H9 (cell line): ENCODE data around the gene SMURF1. TPM values are rescaled to one million over a fixed set of nuclear protein-coding genes. Genes with fewer than 3 reads are reported as not detected.

Source experiments
- DNase-seq: peaks from one replicate; pipeline ENCODE4 v3.0.0-alpha.2; 2017
- H2AFZ ChIP-seq: one replicate; pipeline ENCODE4 v1.6.1; 2013; ENCODE audit warnings: mild to moderate bottlenecking, low read length, control low read depth, moderate library complexity
- H2AK5ac ChIP-seq: 2 replicates; pipeline ENCODE4 v1.6.1; 2013; ENCODE audit warnings: low read length, control low read depth, mixed read lengths; ENCODE audit not compliant: insufficient read length
- H2BK120ac ChIP-seq: one replicate; pipeline ENCODE4 v1.6.1; 2013; ENCODE audit warnings: low read depth, mild to moderate bottlenecking, low read length, control low read depth, inconsistent platforms; ENCODE audit not compliant: poor library complexity, severe bottlenecking
- H2BK12ac ChIP-seq: 2 replicates; pipeline ENCODE4 v1.6.1; 2013; ENCODE audit warnings: low read length, control low read depth, mixed read lengths, low read depth; ENCODE audit not compliant: insufficient read length
- H2BK15ac ChIP-seq: 2 replicates; pipeline ENCODE4 v1.6.1; 2013; ENCODE audit warnings: low read depth, low read length, control low read depth
- H2BK20ac ChIP-seq: one replicate; pipeline ENCODE4 v1.6.1; 2013; ENCODE audit warnings: low read depth, mild to moderate bottlenecking, low read length, control low read depth, inconsistent platforms; ENCODE audit not compliant: poor library complexity, severe bottlenecking
- H2BK5ac ChIP-seq: 2 replicates; pipeline ENCODE4 v1.6.1; 2013; ENCODE audit warnings: low read length, control low read depth, mixed read lengths; ENCODE audit not compliant: insufficient read length
- H3K14ac ChIP-seq: 2 replicates; pipeline ENCODE4 v1.6.1; 2013; ENCODE audit warnings: low read length, control low read depth; ENCODE audit not compliant: insufficient read depth
- H3K18ac ChIP-seq: 2 replicates; pipeline ENCODE4 v1.6.1; 2013; ENCODE audit warnings: low read depth, mild to moderate bottlenecking, mixed read lengths, low read length, control low read depth; ENCODE audit not compliant: insufficient read length
- H3K23ac ChIP-seq: 2 replicates; pipeline ENCODE4 v1.6.1; 2013; ENCODE audit warnings: low read length, control low read depth, mixed read lengths, low read depth; ENCODE audit not compliant: insufficient read length
- H3K23me2 ChIP-seq: 2 replicates; pipeline ENCODE4 v1.6.1; 2013; ENCODE audit warnings: low read depth, mild to moderate bottlenecking, mixed read lengths, low read length, control low read depth; ENCODE audit not compliant: insufficient read length, poor library complexity, severe bottlenecking
- H3K27ac ChIP-seq: 2 replicates; pipeline ENCODE4 v1.5.1; 2013; ENCODE audit warnings: low read length, control low read depth, mixed read lengths, low read depth; ENCODE audit not compliant: insufficient read length
- H3K27me3 ChIP-seq: 2 replicates; pipeline ENCODE4 v1.6.1; 2013; ENCODE audit warnings: low read length, control low read depth, inconsistent platforms; ENCODE audit not compliant: insufficient read depth
- H3K4ac ChIP-seq: 2 replicates; pipeline ENCODE4 v1.6.1; 2013; ENCODE audit warnings: low read depth, mild to moderate bottlenecking, control low read depth, inconsistent platforms, low read length, moderate library complexity
- H3K4me1 ChIP-seq: 2 replicates; pipeline ENCODE4 v1.6.1; 2013; ENCODE audit warnings: low read length, control low read depth, inconsistent platforms; ENCODE audit not compliant: insufficient read depth
- H3K4me2 ChIP-seq: 2 replicates; pipeline ENCODE4 v1.6.1; 2013; ENCODE audit warnings: low read length, control low read depth, mixed read lengths; ENCODE audit not compliant: insufficient read length, insufficient read depth
- H3K56ac ChIP-seq: 2 replicates; pipeline ENCODE4 v1.6.1; 2013; ENCODE audit warnings: low read depth, mild to moderate bottlenecking, mixed read lengths, low read length, control low read depth; ENCODE audit not compliant: insufficient read length
- H3K79me1 ChIP-seq: 2 replicates; pipeline ENCODE4 v1.6.1; 2013; ENCODE audit warnings: low read depth, mild to moderate bottlenecking, moderate library complexity, low read length, control low read depth, inconsistent platforms; ENCODE audit not compliant: insufficient read depth, poor library complexity, severe bottlenecking
- H3K79me2 ChIP-seq: 2 replicates; pipeline ENCODE4 v1.6.1; 2013; ENCODE audit warnings: low read length, control low read depth, inconsistent platforms; ENCODE audit not compliant: insufficient read depth
- H3K9ac ChIP-seq: 2 replicates; pipeline ENCODE4 v1.6.1; 2013; ENCODE audit warnings: low read length, control low read depth, mixed read lengths; ENCODE audit not compliant: insufficient read length; ENCODE audit errors: extremely low read depth
- H3K9me3 ChIP-seq: one replicate; pipeline ENCODE4 v1.6.1; 2013; ENCODE audit warnings: low read depth, low read length, inconsistent platforms; ENCODE audit not compliant: control insufficient read depth
- H3T11ph ChIP-seq: one replicate; pipeline ENCODE4 v1.6.1; 2013; ENCODE audit warnings: mild to moderate bottlenecking, low read length, control low read depth, inconsistent platforms
- H4K20me1 ChIP-seq: one replicate; pipeline ENCODE4 v1.6.1; 2013; ENCODE audit not compliant: control insufficient read depth, insufficient read length, insufficient read depth
- H4K5ac ChIP-seq: 2 replicates; pipeline ENCODE4 v1.6.1; 2013; ENCODE audit warnings: low read depth, mild to moderate bottlenecking, mixed read lengths, low read length, control low read depth; ENCODE audit not compliant: insufficient read length
- H4K8ac ChIP-seq: replicated peaks from 2 replicates; pipeline ENCODE4 v1.6.1; 2013; ENCODE audit warnings: low read length, control low read depth, mixed read lengths, low read depth; ENCODE audit not compliant: insufficient read length
- H4K91ac ChIP-seq: 2 replicates; pipeline ENCODE4 v1.6.1; 2013; ENCODE audit warnings: low read depth, mild to moderate bottlenecking, moderate library complexity, mixed read lengths, low read length, control low read depth; ENCODE audit not compliant: insufficient read length
- H3K27ac Mint-ChIP-seq, 3 experiments: 2 replicates in 2 of 3; 3 replicates in 1 of 3; pipeline ENCODE4 v1.8.0; 2020 to 2021; ENCODE audit warnings: mixed read lengths in 3 of 3, mild to moderate bottlenecking in 1 of 3, moderate library complexity in 1 of 3
- H3K27me3 Mint-ChIP-seq: 2 replicates; pipeline ENCODE4 v1.8.0; 2021; ENCODE audit warnings: low read depth, mild to moderate bottlenecking, moderate library complexity, mixed read lengths
- H3K36me3 Mint-ChIP-seq, 3 experiments: 2 replicates in 2 of 3; 3 replicates in 1 of 3; pipeline ENCODE4 v1.8.0; 2020 to 2021; ENCODE audit warnings: low read depth in 3 of 3, mixed read lengths in 3 of 3; ENCODE audit not compliant: insufficient read depth in 1 of 3
- H3K4me1 Mint-ChIP-seq, 2 experiments: 2 replicates each; pipeline ENCODE4 v1.8.0; 2020; ENCODE audit warnings: mixed read lengths in 2 of 2
- H3K4me3 Mint-ChIP-seq, 2 experiments: 2 replicates in 1 of 2; 3 replicates in 1 of 2; pipeline ENCODE4 v1.8.0; 2020 to 2021; ENCODE audit warnings: mild to moderate bottlenecking in 2 of 2, mixed read lengths in 2 of 2, moderate library complexity in 1 of 2
- H3K9me3 Mint-ChIP-seq, 2 experiments: 2 replicates in 1 of 2; 3 replicates in 1 of 2; pipeline ENCODE4 v1.8.0; 2020; ENCODE audit warnings: mild to moderate bottlenecking in 2 of 2, mixed read lengths in 2 of 2, moderate library complexity in 1 of 2
- WGBS: extraction: QIAGEN DNeasy Blood & Tissue Kit; methylation state at CpG from one replicate; pipeline ENCODE4 v1.1.7; 2013; ENCODE audit warnings: missing lambda C conversion rate, low lambda C conversion rate, mixed read lengths; ENCODE audit not compliant: insufficient read length; ENCODE audit errors: extremely low coverage; 5-methylcytosine and 5-hydroxymethylcytosine counted together
- total RNA-seq: library from RNA; stranded (reverse); gene quantifications from 2 replicates; pipeline ENCODE4 v1.2.1, GENCODE V29; 2021
- TF ChIP-seq, protein P1 (sequence below): fragments of 200-600 bp; sonication (generic); conservative IDR thresholded peaks from 3 replicates; pipeline ENCODE4 v1.8.0; 2021; ENCODE audit warnings: antibody characterized with exemption, mild to moderate bottlenecking

SMURF1 gene
- total RNA-seq, 1 experiment from 2014 or later: 29.4 TPM

DNA sequence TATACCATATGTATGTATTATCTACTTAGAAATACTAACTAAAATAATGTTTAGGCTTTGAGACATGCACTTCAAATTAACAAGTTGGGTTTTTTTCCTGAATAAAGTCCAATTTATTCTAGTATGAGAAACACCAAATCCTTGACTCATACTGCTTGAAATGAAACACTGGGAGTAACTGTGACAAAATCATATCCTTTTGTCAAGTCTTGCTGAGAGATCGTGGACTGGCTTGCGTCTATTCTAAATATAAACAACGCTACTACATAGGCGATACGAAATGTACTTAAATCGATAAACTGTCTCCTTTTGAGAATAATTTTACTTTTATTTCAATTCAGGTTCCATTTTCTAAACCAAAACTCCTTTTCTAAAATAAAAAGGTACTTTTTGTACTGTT lies 16.3 kb downstream of the SMURF1 start:
- H3K27me3 ChIP-seq: no peaks in the 10 kb centered on the region
- H4K91ac ChIP-seq: no peak overlapping the region
- H2BK12ac ChIP-seq: no peak overlapping the region
- H3T11ph ChIP-seq: no peak overlapping the region
- no peaks in the 10 kb centered on the region for H3K27me3 Mint-ChIP-seq
- H3K14ac ChIP-seq: no peak overlapping the region
- H3K23me2 ChIP-seq: no peaks in the 10 kb centered on the region
- no peak overlapping the region for H2BK15ac ChIP-seq
- H2BK20ac ChIP-seq: no peak overlapping the region
- peaks cover 8% of the 10 kb centered on the region; the same call in 1 of the 2 replicates for H3K4me1 ChIP-seq
- no peaks in the 10 kb centered on the region for H3K9me3 Mint-ChIP-seq
- H4K20me1 ChIP-seq: no peaks in the 10 kb centered on the region
- peaks cover 23 to 29% of the 10 kb centered on the region in 2 experiments for H3K4me1 Mint-ChIP-seq
- H2BK5ac ChIP-seq: no peak overlapping the region
- H3K4me2 ChIP-seq: no peak overlapping the region
- H4K5ac ChIP-seq: no peak overlapping the region
- no peak overlapping the region for H3K27ac ChIP-seq
- no peak overlapping the region for H3K9ac ChIP-seq
- H3K56ac ChIP-seq: no peak overlapping the region
- no peak overlapping the region for H2AFZ ChIP-seq
- no peaks in the 10 kb centered on the region; a peak in 1 of 7 replicates for H3K36me3 Mint-ChIP-seq
- no peak overlapping the region for H2AK5ac ChIP-seq
- H3K27ac Mint-ChIP-seq: no peak overlapping the region
- no peak overlapping the region for H3K18ac ChIP-seq
- H3K79me2 ChIP-seq: peaks cover 35% of the 10 kb centered on the region; the same call in 1 of the 2 replicates
- peaks cover 5% of the 10 kb centered on the region for H3K79me1 ChIP-seq
- no peak overlapping the region for H2BK120ac ChIP-seq
- TF ChIP-seq, protein P1, sequence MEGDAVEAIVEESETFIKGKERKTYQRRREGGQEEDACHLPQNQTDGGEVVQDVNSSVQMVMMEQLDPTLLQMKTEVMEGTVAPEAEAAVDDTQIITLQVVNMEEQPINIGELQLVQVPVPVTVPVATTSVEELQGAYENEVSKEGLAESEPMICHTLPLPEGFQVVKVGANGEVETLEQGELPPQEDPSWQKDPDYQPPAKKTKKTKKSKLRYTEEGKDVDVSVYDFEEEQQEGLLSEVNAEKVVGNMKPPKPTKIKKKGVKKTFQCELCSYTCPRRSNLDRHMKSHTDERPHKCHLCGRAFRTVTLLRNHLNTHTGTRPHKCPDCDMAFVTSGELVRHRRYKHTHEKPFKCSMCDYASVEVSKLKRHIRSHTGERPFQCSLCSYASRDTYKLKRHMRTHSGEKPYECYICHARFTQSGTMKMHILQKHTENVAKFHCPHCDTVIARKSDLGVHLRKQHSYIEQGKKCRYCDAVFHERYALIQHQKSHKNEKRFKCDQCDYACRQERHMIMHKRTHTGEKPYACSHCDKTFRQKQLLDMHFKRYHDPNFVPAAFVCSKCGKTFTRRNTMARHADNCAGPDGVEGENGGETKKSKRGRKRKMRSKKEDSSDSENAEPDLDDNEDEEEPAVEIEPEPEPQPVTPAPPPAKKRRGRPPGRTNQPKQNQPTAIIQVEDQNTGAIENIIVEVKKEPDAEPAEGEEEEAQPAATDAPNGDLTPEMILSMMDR: no peak
- no peak overlapping the region for H3K23ac ChIP-seq
- no peak for DNase-seq
- no peak overlapping the region for H3K4ac ChIP-seq
- no peak overlapping the region for H3K4me3 Mint-ChIP-seq
- no CpG with 5 or more reads among the region's 6 CpGs for WGBS
- H3K9me3 ChIP-seq: no peaks in the 10 kb centered on the region
- H4K8ac ChIP-seq: no peak overlapping the region
